GM23338 (cell line): ENCODE measurements around the gene ILK. TPM values are rescaled to one million over a fixed set of nuclear protein-coding genes. Genes with fewer than 3 reads are reported as not detected.

ENCODE experiments used
- ATAC-seq: fragments of 200-7000 bp; cut with Tn5 transposase; 3 replicates; pipeline ENCODE4 v1.9.1; 2020
- DNase-seq: peaks from one replicate; pipeline ENCODE4 v3.0.0-alpha.2; 2015; ENCODE audit warnings: low spot score
- H2AFZ ChIP-seq: fragments of 200-600 bp; sonication (generic); 2 replicates; pipeline ENCODE4 v1.8.0; 2016; ENCODE audit warnings: antibody characterized with exemption, mild to moderate bottlenecking, moderate library complexity
- H3F3A ChIP-seq: fragments of 200-600 bp; sonication (generic); replicated peaks from 2 replicates; pipeline ENCODE4 v1.8.0; 2017; ENCODE audit warnings: antibody characterized with exemption, mixed run types, low read depth
- H3K27ac ChIP-seq: fragments of 200-600 bp; sonication (generic); 2 replicates; pipeline ENCODE4 v1.6.1; 2016; ENCODE audit warnings: low read depth
- H3K27me3 ChIP-seq: fragments of 200-600 bp; sonication (generic); 2 replicates; pipeline ENCODE4 v1.8.0; 2016; ENCODE audit warnings: mild to moderate bottlenecking, mixed run types, moderate library complexity; ENCODE audit not compliant: insufficient read depth
- H3K36me3 ChIP-seq: fragments of 200-600 bp; sonication (generic); 2 replicates; pipeline ENCODE4 v1.8.0; 2016; ENCODE audit warnings: mild to moderate bottlenecking; ENCODE audit not compliant: insufficient read depth
- H3K4me1 ChIP-seq: fragments of 200-600 bp; sonication (generic); 2 replicates; pipeline ENCODE4 v1.8.0; 2016; ENCODE audit warnings: mild to moderate bottlenecking, moderate library complexity; ENCODE audit not compliant: insufficient read depth
- H3K4me2 ChIP-seq: fragments of 200-600 bp; sonication (generic); 2 replicates; pipeline ENCODE4 v1.7.1; 2017; ENCODE audit warnings: mixed run types
- H3K4me3 ChIP-seq: fragments of 200-600 bp; sonication (generic); 2 replicates; pipeline ENCODE4 v1.6.1; 2016; ENCODE audit warnings: mixed run types
- H3K79me2 ChIP-seq: fragments of 200-600 bp; sonication (generic); replicated peaks from 2 replicates; pipeline ENCODE4 v1.8.0; 2017; ENCODE audit warnings: mild to moderate bottlenecking; ENCODE audit not compliant: insufficient read depth
- H3K9me2 ChIP-seq: fragments of 200-600 bp; sonication (generic); 2 replicates; pipeline ENCODE4 v1.8.0; 2017; ENCODE audit not compliant: insufficient read depth
- H4K20me1 ChIP-seq: fragments of 200-600 bp; sonication (generic); replicated peaks from 2 replicates; pipeline ENCODE4 v1.8.0; 2017; ENCODE audit warnings: mild to moderate bottlenecking; ENCODE audit not compliant: insufficient read depth
- H3K27ac Mint-ChIP-seq: 2 replicates; pipeline ENCODE4 v1.8.0; 2020; ENCODE audit warnings: inconsistent platforms, mild to moderate bottlenecking, moderate library complexity, mixed read lengths
- H3K27me3 Mint-ChIP-seq: 3 replicates; pipeline ENCODE4 v1.8.0; 2022; ENCODE audit warnings: low read depth, mild to moderate bottlenecking, moderate library complexity, mixed read lengths, inconsistent platforms; ENCODE audit not compliant: insufficient read depth, poor library complexity
- H3K36me3 Mint-ChIP-seq: 3 replicates; pipeline ENCODE4 v1.8.0; 2021; ENCODE audit warnings: low read depth, mild to moderate bottlenecking, inconsistent platforms, moderate library complexity, mixed read lengths
- H3K4me1 Mint-ChIP-seq: 3 replicates; pipeline ENCODE4 v1.8.0; 2020; ENCODE audit warnings: mild to moderate bottlenecking, inconsistent platforms, mixed read lengths
- H3K4me3 Mint-ChIP-seq: 3 replicates; pipeline ENCODE4 v1.8.0; 2021; ENCODE audit warnings: moderate library complexity, mild to moderate bottlenecking, inconsistent platforms, mixed read lengths
- H3K9me3 Mint-ChIP-seq: 3 replicates; pipeline ENCODE4 v1.8.0; 2020; ENCODE audit warnings: moderate library complexity, mild to moderate bottlenecking, inconsistent platforms, mixed read lengths
- EZH2phosphoT487 ChIP-seq: fragments of 200-600 bp; sonication (generic); IDR thresholded peaks from one replicate; pipeline ENCODE4 v1.8.1; 2018; ENCODE audit warnings: antibody characterized with exemption; ENCODE audit not compliant: unreplicated experiment
- JUNB ChIP-seq: IDR thresholded peaks from one replicate; pipeline ENCODE4 v1.6.1; 2016; ENCODE audit warnings: antibody characterized with exemption; ENCODE audit not compliant: unreplicated experiment
- NANOG ChIP-seq: IDR thresholded peaks from 2 replicates; pipeline ENCODE4 v1.6.1; 2016; ENCODE audit warnings: antibody characterized with exemption, borderline replicate concordance
- POLR2AphosphoS5 ChIP-seq: IDR thresholded peaks from 2 replicates; pipeline ENCODE4 v1.6.1; 2016; ENCODE audit warnings: antibody characterized with exemption, low read depth
- ZNF114 ChIP-seq: fragments of 250-450 bp; sonication (Bioruptor Pico); IDR thresholded peaks from 2 replicates; pipeline ENCODE4 v1.5.0; 2020; ENCODE audit warnings: mild to moderate bottlenecking, moderate library complexity
- ZNF331 ChIP-seq: fragments of 250-450 bp; sonication (Bioruptor Pico); IDR thresholded peaks from 2 replicates; pipeline ENCODE4 v1.5.0; 2020; ENCODE audit warnings: low read depth, mild to moderate bottlenecking, moderate library complexity
- polyA plus RNA-seq: library from polyadenylated mRNA; unstranded; fragments of >200 nt; fragmentation: Nextera tagmentation; extraction: Ambion mirVana; gene quantifications from 2 replicates; pipeline ENCODE4 v1.2.1, GENCODE V29; 2016
- total RNA-seq: library from RNA; depleted of rRNA; stranded (reverse); fragments of >200 nt; shearing (Covaris generic); gene quantifications from 2 replicates; pipeline ENCODE4 v1.2.3, GENCODE V29; 2014
- TF ChIP-seq, protein P1 (sequence below): fragments of 250-450 bp; sonication (Bioruptor Pico); IDR thresholded peaks from 2 replicates; pipeline ENCODE4 v1.5.0; 2020; ENCODE audit warnings: mild to moderate bottlenecking, moderate library complexity

Gene ILK
- total and polyA plus RNA-seq, 2 experiments from 2014 or later: 62.6 to 91.0 TPM

DNA sequence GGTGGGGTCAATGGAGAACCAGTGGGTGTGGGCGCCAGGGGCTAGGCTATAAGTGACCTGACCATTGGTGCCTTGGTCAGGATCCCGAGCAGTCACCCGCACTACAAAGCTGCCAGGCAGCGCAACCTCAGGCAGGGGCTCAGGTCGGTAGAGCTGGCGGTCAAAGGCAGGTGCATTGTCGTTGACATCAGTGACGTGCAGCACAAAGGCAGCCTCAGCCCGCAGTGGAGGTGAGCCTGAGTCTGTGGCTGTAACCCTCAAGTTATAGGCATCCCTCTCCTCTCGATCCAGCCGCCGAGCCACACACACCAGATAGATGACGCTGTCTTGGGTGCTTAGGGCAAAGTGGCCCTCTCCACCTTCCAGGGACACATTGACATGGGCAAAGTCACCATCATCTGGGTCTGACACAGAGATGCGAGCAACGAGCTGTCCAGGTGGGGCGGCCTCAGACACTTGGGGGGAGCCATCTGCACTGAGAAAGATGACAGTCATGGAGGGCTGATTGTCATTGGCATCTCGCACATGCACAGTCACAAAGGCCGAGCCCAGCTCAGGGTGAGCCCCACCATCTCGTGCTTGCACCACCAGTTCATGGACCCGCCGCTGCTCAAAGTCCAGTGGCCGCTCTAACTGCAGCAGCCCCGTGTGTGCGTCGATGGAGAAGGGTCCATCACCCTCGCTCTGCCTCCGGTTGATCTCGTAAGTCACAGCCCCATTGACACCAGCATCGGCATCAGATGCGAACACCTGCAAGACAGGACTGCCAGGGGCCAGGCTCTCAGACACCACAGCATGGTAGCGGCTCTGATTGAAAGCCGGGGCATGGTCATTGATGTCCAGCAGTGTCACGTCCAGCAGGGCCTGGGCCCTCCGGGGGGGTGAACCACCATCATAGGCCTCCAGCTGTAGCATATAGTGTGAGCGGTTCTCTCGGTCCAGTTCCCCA, 36.7 kb downstream of the ILK start (continued):
- TF ChIP-seq, protein P1, sequence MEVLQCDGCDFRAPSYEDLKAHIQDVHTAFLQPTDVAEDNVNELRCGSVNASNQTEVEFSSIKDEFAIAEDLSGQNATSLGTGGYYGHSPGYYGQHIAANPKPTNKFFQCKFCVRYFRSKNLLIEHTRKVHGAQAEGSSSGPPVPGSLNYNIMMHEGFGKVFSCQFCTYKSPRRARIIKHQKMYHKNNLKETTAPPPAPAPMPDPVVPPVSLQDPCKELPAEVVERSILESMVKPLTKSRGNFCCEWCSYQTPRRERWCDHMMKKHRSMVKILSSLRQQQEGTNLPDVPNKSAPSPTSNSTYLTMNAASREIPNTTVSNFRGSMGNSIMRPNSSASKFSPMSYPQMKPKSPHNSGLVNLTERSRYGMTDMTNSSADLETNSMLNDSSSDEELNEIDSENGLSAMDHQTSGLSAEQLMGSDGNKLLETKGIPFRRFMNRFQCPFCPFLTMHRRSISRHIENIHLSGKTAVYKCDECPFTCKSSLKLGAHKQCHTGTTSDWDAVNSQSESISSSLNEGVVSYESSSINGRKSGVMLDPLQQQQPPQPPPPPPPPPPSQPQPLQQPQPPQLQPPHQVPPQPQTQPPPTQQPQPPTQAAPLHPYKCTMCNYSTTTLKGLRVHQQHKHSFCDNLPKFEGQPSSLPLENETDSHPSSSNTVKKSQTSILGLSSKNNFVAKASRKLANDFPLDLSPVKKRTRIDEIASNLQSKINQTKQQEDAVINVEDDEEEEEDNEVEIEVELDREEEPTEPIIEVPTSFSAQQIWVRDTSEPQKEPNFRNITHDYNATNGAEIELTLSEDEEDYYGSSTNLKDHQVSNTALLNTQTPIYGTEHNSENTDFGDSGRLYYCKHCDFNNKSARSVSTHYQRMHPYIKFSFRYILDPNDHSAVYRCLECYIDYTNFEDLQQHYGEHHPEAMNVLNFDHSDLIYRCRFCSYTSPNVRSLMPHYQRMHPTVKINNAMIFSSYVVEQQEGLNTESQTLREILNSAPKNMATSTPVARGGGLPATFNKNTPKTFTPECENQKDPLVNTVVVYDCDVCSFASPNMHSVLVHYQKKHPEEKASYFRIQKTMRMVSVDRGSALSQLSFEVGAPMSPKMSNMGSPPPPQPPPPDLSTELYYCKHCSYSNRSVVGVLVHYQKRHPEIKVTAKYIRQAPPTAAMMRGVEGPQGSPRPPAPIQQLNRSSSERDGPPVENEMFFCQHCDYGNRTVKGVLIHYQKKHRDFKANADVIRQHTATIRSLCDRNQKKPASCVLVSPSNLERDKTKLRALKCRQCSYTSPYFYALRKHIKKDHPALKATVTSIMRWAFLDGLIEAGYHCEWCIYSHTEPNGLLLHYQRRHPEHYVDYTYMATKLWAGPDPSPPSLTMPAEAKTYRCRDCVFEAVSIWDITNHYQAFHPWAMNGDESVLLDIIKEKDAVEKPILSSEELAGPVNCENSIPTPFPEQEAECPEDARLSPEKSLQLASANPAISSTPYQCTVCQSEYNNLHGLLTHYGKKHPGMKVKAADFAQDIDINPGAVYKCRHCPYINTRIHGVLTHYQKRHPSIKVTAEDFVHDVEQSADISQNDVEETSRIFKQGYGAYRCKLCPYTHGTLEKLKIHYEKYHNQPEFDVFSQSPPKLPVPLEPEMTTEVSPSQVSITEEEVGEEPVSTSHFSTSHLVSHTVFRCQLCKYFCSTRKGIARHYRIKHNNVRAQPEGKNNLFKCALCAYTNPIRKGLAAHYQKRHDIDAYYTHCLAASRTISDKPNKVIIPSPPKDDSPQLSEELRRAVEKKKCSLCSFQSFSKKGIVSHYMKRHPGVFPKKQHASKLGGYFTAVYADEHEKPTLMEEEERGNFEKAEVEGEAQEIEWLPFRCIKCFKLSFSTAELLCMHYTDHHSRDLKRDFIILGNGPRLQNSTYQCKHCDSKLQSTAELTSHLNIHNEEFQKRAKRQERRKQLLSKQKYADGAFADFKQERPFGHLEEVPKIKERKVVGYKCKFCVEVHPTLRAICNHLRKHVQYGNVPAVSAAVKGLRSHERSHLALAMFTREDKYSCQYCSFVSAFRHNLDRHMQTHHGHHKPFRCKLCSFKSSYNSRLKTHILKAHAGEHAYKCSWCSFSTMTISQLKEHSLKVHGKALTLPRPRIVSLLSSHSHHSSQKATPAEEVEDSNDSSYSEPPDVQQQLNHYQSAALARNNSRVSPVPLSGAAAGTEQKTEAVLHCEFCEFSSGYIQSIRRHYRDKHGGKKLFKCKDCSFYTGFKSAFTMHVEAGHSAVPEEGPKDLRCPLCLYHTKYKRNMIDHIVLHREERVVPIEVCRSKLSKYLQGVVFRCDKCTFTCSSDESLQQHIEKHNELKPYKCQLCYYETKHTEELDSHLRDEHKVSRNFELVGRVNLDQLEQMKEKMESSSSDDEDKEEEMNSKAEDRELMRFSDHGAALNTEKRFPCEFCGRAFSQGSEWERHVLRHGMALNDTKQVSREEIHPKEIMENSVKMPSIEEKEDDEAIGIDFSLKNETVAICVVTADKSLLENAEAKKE (CRISPR knock-in tag): no peak
- no peak for TF ChIP-seq ZNF114 (CRISPR knock-in tag)
- no peak for TF ChIP-seq JUNB

DNA sequence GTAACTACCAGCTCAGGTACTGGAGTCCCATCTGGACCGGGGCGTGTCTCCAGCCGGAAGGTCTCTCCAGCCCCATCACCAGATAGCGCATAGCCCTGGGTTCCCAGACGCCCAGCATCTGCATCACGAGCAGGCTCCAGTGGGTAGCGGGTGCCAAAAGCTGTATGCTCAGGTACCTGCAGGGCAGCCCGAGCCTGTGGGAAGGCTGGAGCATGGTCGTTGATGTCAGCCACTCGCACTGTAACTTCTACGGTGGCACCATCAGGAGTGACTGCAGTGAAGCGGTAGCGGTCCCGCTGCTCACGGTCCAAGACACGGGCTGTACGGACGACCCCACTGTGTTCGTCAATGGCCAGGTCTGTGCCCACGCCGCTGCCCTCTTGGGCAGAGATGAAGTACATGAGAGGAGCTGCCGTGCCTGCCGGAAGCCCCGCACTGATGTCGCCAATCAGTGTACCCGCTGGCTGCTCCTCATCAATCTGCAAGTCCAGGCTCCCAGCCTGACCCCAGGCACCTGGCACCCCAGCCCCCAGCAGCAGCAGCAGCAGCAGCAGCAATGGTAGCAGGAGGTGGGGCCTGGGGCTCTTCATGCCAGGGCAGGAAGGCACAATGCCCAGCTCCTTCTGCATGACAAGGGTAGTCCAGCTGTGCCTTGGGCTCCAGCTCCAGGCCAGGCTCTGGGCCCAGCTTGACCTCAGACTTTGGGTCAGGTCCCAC, 37.6 kb downstream of the ILK start:
- Histone ChIP-seq H3F3A (no peaks in the 10 kb centered on the region), H3K79me2 (no peaks in the 10 kb centered on the region), H2AFZ (no peak overlapping the region), H3K4me1 (no peaks in the 10 kb centered on the region), H3K36me3 (no peaks in the 10 kb centered on the region), H3K9me2 (0 out of 2 replicates have a peak, but pooled peaks cover 7% of the 10 kb centered on the region), H4K20me1 (no peaks in the 10 kb centered on the region), H3K4me2 (no peak overlapping the region), H3K27ac (no peak overlapping the region), H3K4me3 (no peak overlapping the region), H3K27me3 (no peaks in the 10 kb centered on the region)
- no peak overlapping the region for H3K4me3 Mint-ChIP-seq
- H3K36me3 Mint-ChIP-seq: no peaks in the 10 kb centered on the region
- no peaks in the 10 kb centered on the region for H3K4me1 Mint-ChIP-seq
- ATAC-seq: peak; percentile 37; the same call in 2 of the 3 replicates
- no peaks in the 10 kb centered on the region for H3K9me3 Mint-ChIP-seq
- no peaks in the 10 kb centered on the region for H3K27me3 Mint-ChIP-seq
- H3K27ac Mint-ChIP-seq: no peak overlapping the region
- no peak for DNase-seq
- TF ChIP-seq JUNB: no peak
- no peak for TF ChIP-seq NANOG
- TF ChIP-seq POLR2AphosphoS5: no peak
- TF ChIP-seq ZNF331 (CRISPR knock-in tag): no peak
- TF ChIP-seq EZH2phosphoT487: no peak
- TF ChIP-seq, protein P1 (CRISPR knock-in tag): no peak
